MG63 (cell line): ENCODE measurements around the gene RAD21L1. TPM values are rescaled to one million over a fixed set of nuclear protein-coding genes. Genes with fewer than 3 reads are reported as not detected.

Experiments used
- DNase-seq: peaks from one replicate; pipeline ENCODE4 v3.0.0-alpha.2; 2020
- H3K27me3 ChIP-seq: fragments of 250-450 bp; sonication (Bioruptor Pico); 2 replicates; pipeline ENCODE4 v1.5.1; 2020; ENCODE audit warnings: mild to moderate bottlenecking, moderate library complexity
- H3K36me3 ChIP-seq: fragments of 250-450 bp; sonication (Bioruptor Pico); 2 replicates; pipeline ENCODE4 v1.5.1; 2020; ENCODE audit warnings: mild to moderate bottlenecking, moderate library complexity
- H3K4me3 ChIP-seq: fragments of 250-450 bp; sonication (Bioruptor Pico); 2 replicates; pipeline ENCODE4 v1.5.1; 2020; ENCODE audit warnings: mild to moderate bottlenecking, moderate library complexity
- H3K9me3 ChIP-seq: fragments of 250-450 bp; sonication (Bioruptor Pico); 2 replicates; pipeline ENCODE4 v1.5.1; 2020; ENCODE audit warnings: mild to moderate bottlenecking, moderate library complexity
- total RNA-seq: library from RNA; depleted of rRNA; stranded (reverse); fragments of >200 nt; shearing (Covaris generic); gene quantifications from 2 replicates; pipeline ENCODE4 v1.2.3, GENCODE V29; 2014; ENCODE audit warnings: low replicate concordance; rRNA removed

Gene RAD21L1
- total RNA-seq, result 0.10 and 2.4 TPM in 2 replicates

DNA sequence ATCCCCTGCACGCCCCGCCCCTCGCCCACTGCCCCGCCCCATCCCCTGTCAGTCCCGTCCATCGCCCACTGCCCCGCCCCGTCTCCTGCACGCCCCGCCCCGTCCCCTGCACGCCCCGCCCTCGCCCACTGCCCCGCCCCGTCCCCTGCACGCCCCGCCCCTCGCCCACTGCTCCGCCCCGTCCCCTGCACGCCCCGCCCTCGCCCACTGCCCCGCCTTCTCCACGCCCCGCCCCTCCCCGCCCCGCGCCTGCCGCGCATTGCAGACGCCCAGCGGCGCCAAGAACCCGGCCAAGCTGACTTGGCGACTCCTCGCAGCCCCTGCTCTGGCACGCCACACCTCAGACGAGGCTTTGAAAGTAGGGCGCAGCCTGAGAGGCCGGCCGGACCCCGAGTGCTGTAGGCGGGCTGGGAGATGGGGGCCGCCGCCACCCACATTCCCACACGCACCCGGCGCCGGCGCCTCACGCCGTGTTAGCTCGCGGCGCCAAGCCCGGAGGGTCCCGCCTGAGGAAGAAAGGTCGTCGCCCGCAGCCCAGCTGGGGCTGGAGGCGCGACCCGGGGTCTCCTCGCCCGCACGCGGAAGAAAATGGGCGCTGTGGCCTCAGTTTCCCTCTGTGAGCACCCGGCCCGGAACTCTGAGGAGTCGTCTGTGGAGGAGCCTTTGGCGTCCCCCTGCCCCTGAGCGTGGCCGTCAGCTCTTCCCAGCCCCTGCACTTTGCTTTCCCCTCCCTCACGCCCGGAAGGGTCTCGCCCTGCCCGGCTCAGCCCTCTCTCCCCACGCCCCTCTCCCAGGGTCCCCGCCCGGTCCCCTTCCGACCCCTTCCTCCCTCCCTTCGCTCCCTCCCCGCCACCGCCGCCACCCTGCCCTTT is at the start of gene RAD21L1:
Gene RAD21L1 (plus strand): TSS at position 262 of the 872 bp plus-strand sequence. CDS start 2,410 bp downstream, outside the sequence.
- Histone ChIP-seq H3K9me3 (no peaks in the 10 kb centered on the region), H3K27me3 (peaks cover 25% of the 10 kb centered on the region), H3K4me3 (peak within 1 kb of the TSS; percentile 57), H3K36me3 (no peaks in the 10 kb centered on the region)
- DNase-seq, result peak; percentile 68

DNA sequence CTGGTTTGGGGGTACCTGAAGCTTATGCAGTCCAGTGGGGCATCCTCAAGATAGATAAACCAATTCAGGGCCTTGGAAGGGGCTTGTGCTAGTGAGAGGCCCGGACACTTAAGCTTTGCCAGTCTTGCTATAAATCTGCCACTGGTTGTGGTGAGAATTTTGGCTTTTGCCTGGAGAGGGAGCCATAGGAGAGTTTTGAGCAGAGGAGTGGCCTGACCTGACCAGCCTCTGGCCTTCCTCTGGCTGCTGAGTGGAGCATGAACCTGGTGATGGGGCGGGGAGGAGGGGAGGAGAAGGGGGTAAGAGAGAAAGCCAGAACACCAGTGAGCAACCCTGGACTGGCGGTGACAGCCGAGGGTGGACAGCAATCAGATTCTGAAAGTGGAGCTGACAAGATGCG is 48.2 kb upstream of the RAD21L1 start:
- peak; percentile 5 for DNase-seq

DNA sequence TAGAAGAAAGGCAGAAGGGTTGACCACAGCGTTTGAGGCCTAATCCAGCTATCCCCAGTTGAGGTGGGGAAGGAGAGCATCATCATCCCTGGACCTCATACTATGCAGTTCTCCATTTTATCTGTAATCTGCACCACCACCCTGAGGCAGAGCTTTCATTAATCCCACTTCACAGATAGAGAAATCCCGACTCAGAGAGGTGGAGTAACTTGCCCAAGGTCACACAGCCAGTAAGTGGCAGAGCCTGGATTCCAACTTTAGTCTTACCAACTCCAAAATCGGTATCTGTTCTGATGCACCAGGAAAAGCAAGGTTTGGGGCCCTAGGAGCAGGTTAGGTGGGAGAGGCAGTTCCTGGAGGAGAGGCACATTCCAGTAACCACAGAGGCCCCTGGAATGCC is 47.7 kb upstream of the RAD21L1 start:
- Histone ChIP-seq H3K9me3 (no peaks in the 10 kb centered on the region), H3K4me3 (no peak overlapping the region), H3K36me3 (no peaks in the 10 kb centered on the region), H3K27me3 (no peaks in the 10 kb centered on the region)
- DNase-seq, result no peak

More for the DNA sequence above, 48.2 kb upstream of the RAD21L1 start:
- Histone ChIP-seq H3K36me3 (no peaks in the 10 kb centered on the region), H3K9me3 (no peaks in the 10 kb centered on the region), H3K27me3 (no peaks in the 10 kb centered on the region), H3K4me3 (no peak overlapping the region)

DNA sequence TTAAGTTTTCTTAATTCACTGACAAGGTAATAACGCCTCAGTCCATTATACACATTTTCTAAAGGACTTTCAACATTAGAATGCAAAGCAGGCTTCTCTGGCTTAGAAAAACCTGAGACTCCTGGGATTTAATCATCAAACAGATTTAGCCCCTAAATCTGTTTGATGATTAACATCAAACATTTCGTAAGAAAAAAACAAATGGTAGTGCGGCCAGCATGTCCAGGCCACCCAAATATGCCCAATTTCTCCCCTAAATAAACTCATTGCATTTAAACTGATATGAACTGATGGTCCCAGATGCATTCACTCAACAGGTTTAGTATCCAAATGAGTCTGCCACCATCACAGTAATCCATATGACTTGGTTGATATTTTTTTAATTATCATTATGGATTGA is 47.2 kb upstream of the RAD21L1 start:
- H3K4me3 ChIP-seq, result no peak overlapping the region
- no peak for DNase-seq
- H3K36me3 ChIP-seq, result no peaks in the 10 kb centered on the region
- no peaks in the 10 kb centered on the region for H3K27me3 ChIP-seq
- no peaks in the 10 kb centered on the region for H3K9me3 ChIP-seq

DNA sequence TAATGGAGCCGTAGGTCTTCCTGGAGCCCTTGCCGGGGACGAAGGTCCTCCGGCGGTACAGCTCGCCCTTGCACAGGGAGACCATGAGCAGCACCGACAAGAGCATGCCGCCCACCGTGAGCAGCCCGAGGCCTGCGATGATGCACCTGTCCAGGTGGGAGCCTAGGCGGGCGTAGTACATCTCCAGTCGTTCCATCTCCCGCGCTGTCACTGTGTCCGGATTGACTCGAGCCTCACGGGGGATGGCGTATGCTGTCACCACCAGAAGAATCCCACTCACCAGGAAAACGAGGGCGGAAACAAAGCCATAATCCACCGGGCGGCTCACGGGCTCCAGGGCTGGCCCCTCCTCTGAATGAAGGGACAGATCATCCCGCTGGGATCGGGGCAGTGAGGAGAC is 44.9 kb upstream of the RAD21L1 start:
- H3K9me3 ChIP-seq, result no peaks in the 10 kb centered on the region
- H3K4me3 ChIP-seq, result no peak overlapping the region
- no peak for DNase-seq
- H3K36me3 ChIP-seq, result no peaks in the 10 kb centered on the region
- peaks cover 3% of the 10 kb centered on the region; the same call in 1 of the 2 replicates for H3K27me3 ChIP-seq

DNA sequence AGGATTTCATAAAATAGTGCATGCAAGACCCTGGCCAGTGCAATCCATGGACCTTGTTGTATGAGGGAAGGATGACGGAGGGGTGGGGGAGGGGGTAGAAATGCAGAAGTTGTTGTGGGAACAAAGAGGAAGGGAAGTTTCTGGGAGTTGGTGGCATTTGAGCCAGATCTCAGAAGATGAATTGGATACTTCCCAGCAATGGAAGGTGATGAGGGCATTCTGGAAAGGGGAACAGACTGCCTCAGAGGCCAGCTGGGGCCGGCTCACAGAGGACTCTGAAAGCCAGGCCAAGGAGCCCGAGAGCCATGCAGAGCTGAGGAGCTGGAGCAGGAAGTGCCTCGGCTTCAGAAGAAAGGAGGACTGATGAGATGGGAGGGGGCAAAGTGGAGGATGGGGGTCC is 43.7 kb upstream of the RAD21L1 start:
- H3K27me3 ChIP-seq, result peaks cover 3% of the 10 kb centered on the region; the same call in 1 of the 2 replicates
- H3K36me3 ChIP-seq, result no peaks in the 10 kb centered on the region
- no peaks in the 10 kb centered on the region for H3K9me3 ChIP-seq
- no peak for DNase-seq
- H3K4me3 ChIP-seq, result no peak overlapping the region

DNA sequence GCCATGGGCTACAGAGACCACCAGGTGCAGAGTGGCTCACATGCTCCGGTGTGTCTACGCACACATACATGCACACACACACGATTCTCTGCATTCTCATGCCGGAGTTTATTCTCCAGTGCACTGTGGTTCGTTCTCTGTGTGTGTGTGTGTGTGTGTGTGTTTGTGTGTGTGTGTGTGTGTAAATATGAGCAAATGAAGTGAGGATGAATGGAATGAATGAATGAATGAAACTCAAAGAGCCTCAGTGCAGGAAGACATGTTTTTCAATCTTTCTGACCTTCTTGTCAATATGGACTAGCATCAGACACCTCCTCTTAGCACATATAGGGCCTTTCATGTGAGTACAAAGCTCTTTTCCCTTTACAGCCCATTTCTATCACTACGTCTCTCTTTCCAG is 42.7 kb upstream of the RAD21L1 start:
- H3K27me3 ChIP-seq, result peaks cover 3% of the 10 kb centered on the region; the same call in 1 of the 2 replicates
- no peak for DNase-seq
- no peaks in the 10 kb centered on the region for H3K9me3 ChIP-seq

DNA sequence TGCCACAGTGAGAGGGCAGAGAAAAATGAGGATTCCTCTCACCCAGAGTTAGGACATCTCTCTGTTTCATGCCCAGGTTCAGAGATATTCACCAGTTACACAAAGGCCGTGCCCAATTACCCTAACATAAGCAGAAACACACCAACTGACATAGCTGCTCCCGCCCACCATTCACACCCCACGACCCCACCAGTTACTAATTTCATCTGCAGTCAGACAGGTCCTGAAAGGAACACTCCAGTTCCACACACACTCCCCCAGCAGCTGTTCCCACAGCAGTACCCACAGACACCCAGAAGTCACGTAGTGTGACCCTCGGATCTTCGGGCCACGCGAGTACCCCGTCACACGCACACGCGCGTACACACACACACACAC is 41.6 kb upstream of the RAD21L1 start:
- H3K4me3 ChIP-seq, result no peak overlapping the region
- H3K9me3 ChIP-seq, result no peaks in the 10 kb centered on the region
- H3K27me3 ChIP-seq, result peaks cover 5% of the 10 kb centered on the region
- H3K36me3 ChIP-seq, result no peaks in the 10 kb centered on the region
- DNase-seq, result no peak

More for the DNA sequence above, 42.7 kb upstream of the RAD21L1 start:
- no peak overlapping the region for H3K4me3 ChIP-seq
- no peaks in the 10 kb centered on the region for H3K36me3 ChIP-seq

DNA sequence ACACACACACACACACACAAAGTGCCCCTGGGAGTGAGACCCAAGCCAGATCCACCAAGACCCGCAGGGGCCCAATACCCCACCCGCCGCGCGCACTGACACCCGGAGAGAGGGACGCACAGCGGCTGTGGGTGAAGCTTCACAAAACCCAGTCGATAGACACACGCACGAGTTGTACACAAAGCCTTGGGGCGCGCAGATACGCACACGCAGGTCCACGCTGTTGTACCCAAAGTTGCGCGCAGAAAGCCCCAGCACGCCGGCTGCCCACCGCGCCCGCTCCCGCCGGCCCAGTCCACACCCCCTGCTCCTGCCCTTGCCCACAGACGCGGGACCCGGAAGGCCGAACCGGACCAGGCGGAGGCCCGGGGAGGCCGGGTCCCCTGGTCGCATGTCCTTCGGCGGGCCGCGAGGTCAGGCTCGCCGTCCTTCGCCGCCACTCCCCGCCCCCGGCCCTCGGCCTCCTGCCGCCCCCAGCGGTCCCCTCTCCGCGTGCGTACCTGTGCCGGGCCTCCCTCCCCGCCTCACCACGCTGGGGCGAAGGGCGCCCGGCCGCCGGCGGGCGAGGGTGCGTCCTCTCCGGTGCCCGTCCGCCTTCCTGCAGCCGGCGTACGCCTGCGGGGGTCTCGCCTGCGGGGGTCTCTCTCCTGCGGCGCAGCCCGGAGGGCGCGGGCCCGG is 41.1 kb upstream of the RAD21L1 start, which contains the start of gene TMEM74B:
Gene TMEM74B (minus strand): TSS at position 344 of the 678 bp plus-strand sequence. CDS start 1,180 bp downstream, outside the sequence.
- DNase-seq, result no peak
- Histone ChIP-seq H3K36me3 (no peaks in the 10 kb centered on the region), H3K9me3 (no peaks in the 10 kb centered on the region), H3K4me3 (no peak within 1 kb of the TSS), H3K27me3 (peaks cover 7% of the 10 kb centered on the region)

DNA sequence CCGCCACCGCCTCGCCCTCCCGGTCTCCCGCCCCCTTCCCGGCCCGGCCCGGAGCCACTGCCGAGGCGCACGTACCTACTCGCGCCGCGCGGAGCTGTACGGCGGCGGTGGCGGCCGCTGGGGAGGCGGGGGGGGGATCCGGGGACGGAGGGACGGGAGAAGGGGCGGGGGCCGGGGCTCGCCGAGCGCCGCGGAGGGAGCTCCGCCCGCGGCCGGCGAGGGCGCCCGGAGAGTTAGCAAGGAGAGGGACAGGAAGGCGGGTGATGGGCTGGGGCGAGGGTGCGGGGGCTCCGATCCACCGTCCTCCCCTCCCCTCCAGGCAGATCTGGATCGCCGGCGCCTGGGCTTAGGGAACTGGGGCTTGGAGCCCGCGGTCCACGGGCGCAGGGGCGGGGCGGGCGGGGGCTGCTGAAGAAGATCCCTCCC is 40.5 kb upstream of the RAD21L1 start:
- DNase-seq, result peak; percentile 3

DNA sequence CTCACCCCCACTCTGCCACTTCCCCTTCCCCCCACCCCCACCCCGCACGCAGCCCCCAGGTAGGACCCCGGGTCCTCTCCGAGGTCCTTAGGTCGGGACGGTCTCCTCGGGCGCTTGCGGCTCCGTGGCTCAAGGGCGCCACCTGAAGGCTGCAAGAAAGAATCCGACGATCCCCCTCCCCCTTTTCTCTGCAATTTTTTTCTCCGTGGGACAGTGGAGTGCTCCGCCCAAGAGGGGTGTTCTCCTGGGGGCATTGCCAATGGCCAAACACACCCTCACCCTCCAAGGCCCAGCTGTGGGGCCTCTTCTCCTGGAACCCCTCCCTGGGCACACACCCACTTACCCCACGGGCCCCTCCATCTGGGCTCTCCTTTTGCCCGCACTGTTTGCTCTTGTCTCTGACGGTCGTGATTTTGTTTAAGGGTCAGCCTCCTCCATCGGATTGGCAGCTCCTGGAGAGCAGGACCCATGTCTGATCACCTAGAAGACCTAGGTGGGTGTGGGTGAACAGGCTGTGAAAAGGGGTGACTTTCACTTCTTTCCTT is 40.0 kb upstream of the RAD21L1 start:
- Histone ChIP-seq H3K36me3 (no peaks in the 10 kb centered on the region), H3K4me3 (no peak overlapping the region), H3K9me3 (no peaks in the 10 kb centered on the region), H3K27me3 (peaks cover 9% of the 10 kb centered on the region)
- DNase-seq, result peak; percentile 43

More for the DNA sequence above, 40.5 kb upstream of the RAD21L1 start:
- no peak overlapping the region for H3K4me3 ChIP-seq
- peaks cover 9% of the 10 kb centered on the region for H3K27me3 ChIP-seq
- no peaks in the 10 kb centered on the region for H3K9me3 ChIP-seq
- H3K36me3 ChIP-seq, result no peaks in the 10 kb centered on the region

DNA sequence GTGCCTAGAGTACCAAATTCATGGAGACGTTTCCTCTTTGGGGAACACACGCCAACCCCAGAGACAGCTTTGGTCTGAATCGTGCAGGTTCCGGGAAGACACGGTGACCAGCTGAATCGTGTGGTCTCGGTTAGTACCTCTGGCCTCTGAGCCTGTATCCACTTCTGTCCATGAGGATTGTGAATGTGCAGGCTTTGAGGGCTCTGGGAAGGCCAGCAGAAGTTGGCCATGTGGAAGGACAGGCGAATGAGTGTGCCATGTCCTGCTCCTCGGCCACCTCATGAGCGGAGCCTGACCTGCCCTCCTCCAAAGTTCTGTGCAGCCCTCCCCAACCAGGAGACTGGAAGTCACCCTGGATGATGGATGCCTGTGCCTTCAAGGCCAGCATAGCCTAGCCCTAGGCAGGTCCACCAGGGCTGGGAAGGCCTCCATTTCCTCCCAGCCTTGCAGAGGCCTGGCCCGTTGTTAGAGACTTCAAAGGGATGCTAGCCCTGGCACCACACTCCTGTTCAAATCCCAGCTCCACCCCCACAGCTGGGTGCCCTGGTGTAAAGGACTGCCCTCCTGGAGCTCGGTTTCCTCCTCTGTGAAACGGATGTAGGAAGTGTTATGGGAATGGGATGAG is 39.4 kb upstream of the RAD21L1 start:
- no peak for DNase-seq
- Histone ChIP-seq H3K36me3 (no peaks in the 10 kb centered on the region), H3K27me3 (peaks cover 9% of the 10 kb centered on the region), H3K4me3 (no peak overlapping the region), H3K9me3 (no peaks in the 10 kb centered on the region)

DNA sequence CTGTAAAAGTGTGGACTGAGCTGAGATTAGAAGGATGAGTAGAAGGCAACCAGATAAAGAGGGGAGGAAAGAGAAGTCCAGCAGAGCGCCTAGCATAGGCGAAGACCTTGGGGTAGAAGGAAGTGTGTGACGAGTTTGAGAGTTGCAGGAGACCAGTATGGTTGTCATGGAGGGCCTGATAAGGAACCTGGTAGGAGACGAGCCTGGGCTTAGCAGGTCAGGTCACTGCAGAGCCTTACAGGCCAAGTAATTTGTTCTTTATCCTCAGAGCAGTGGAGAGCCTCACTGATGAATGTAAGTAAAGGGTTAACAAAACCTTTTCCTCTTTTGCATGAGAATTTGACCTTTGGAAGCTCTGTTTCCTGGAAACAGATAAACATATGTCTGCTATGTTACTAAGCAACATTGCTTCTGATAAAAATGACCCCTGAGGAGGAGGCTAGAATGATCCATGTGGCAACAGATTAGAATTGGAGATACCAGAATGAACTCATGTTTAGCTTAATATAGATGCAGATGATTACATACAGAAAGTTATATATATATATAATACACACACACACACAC is 38.2 kb upstream of the RAD21L1 start:
- Histone ChIP-seq H3K4me3 (no peak overlapping the region), H3K9me3 (no peaks in the 10 kb centered on the region), H3K36me3 (no peaks in the 10 kb centered on the region), H3K27me3 (peaks cover 9% of the 10 kb centered on the region)
- DNase-seq, result no peak

DNA sequence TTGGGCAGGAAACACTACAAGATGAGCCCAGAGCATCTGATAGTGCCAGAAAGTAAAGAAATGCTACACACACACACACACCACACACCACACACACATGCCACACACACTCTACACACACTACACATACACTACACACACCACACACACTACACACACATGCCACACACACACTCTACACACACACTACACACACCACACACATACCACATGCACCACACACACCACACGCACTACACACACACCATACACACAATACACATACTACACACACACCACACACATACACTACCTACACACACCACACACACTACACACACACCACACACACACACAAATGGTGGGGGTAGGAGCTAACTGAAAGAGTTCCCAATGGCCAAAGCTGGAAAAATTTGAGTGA is 37.5 kb upstream of the RAD21L1 start:
- no peak overlapping the region for H3K4me3 ChIP-seq
- H3K36me3 ChIP-seq, result no peaks in the 10 kb centered on the region
- no peaks in the 10 kb centered on the region for H3K9me3 ChIP-seq
- no peak for DNase-seq
- peaks cover 9% of the 10 kb centered on the region for H3K27me3 ChIP-seq

DNA sequence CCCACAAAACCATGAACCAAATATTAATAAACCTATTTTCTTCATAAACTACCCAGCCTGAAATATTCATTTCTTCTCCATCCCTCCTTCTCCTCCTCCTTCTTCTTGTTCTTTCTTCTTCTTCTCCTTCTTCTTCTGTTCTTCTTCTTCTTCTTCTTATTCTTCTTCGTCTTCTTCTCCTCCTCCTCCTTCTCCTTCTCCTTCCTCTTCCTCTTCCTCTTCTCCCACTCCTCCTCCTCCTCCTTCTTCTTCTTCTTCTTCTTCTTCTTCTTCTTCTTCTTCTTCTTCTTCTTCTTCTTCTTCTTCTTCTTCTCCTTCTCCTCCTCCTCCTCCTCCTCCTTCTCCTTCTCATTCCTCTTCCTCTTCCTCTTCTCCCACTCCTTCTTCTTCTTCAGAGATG is 36.0 kb upstream of the RAD21L1 start:
- no peaks in the 10 kb centered on the region for H3K9me3 ChIP-seq
- H3K4me3 ChIP-seq, result no peak overlapping the region
- DNase-seq, result no peak
- H3K36me3 ChIP-seq, result no peaks in the 10 kb centered on the region
- H3K27me3 ChIP-seq, result peaks cover 6% of the 10 kb centered on the region

DNA sequence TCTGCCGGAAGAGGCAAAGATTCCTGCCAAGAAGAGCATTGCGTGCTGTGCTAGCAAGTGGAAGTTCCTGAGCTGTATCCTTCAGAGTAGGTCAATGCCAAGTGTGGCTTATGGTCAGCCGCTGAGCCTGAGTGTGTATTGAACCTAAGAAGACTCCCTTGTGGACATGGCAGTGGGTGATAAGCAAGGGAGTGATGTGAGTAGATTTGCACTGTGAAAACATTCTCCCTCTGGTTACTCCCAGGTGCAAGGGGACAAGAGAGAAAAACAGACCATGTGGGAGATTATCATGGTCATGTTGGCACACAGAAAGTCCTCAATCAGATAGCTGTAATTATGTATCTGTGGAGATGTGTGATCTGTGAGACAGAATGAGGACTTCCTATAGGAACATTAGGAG is 35.0 kb upstream of the RAD21L1 start:
- peaks cover 6% of the 10 kb centered on the region for H3K27me3 ChIP-seq
- no peaks in the 10 kb centered on the region for H3K36me3 ChIP-seq
- DNase-seq, result peak; percentile 39
- no peaks in the 10 kb centered on the region for H3K9me3 ChIP-seq
- no peak overlapping the region for H3K4me3 ChIP-seq
